Erythroblast (primary cell): Measurements from ENCODE around the gene RALGDS.

Experiments used
- GATA1 ChIP-seq: IDR thresholded peaks from 2 replicates; pipeline ENCODE4 v1.6.1; 2011; ENCODE audit warnings: low read depth, mild to moderate bottlenecking, control low read depth, low read length, moderate library complexity
- POLR2A ChIP-seq: IDR thresholded peaks from 2 replicates; pipeline ENCODE4 v1.6.1; 2011; ENCODE audit warnings: mild to moderate bottlenecking, low read length

DNA sequence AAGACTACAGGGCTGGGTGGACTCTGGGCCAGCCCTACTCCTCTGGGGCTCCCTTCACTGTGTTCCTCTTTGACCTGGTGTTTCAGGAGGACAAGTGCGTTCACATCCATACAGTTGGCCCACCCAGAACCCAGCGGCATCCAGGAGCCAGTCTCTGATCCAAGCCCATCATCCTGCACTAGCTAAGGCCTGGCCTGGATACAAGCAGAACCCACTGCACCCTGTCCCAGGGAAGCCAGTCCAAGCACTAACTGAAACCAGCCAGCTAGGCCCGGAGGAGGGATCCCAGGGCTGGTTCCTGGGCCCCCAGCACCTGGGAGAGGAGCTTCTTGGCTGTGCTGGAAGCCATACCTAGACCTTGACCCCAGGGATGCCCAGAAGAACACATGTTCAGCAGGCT lies 46.7 kb upstream of the RALGDS start:
- TF ChIP-seq POLR2A (no peak), GATA1 (no peak)
